Ovary (tissue), 3 donors: ENCODE measurements around the gene GLB1L3.

Source experiments
- CTCF ChIP-seq, 3 donors: fragments of 450-650 bp in 2 of 3; fragments of 200-600 bp in 1 of 3; IDR thresholded peaks; one replicate each; pipeline versions ENCODE4 v1.5.1 to v1.8.0; 2016 to 2022; ENCODE audit warnings: antibody characterized with exemption in 3 of 3, mild to moderate bottlenecking in 1 of 3
- POLR2A ChIP-seq: fragments of 450-650 bp; IDR thresholded peaks from one replicate; pipeline ENCODE4 v1.6.1; 2017; ENCODE audit warnings: antibody characterized with exemption, mild to moderate bottlenecking, moderate library complexity
- donor health status: DM: no; HTN: no; CAD: no.

GRCh38 chr11:134252346-134253187 lies 23.6 kb upstream of the GLB1L3 start:
- no peak for TF ChIP-seq CTCF (IDR thresholded peaks at IDR 0.05)
- no peak for TF ChIP-seq POLR2A
